B cell (primary cell): Measurements from ENCODE around the gene GPHN. TPM values are rescaled to one million over a fixed set of nuclear protein-coding genes. Genes with fewer than 3 reads are reported as not detected.

Experiments used
- ATAC-seq: fragments of 200-7000 bp; cut with Tn5 transposase; one replicate; pipeline ENCODE4 v1.10.0; 2021; ENCODE audit warnings: low read depth, mild to moderate bottlenecking, moderate number of reproducible peaks, moderate library complexity
- CTCF ChIA-PET: fragments of 350-600 bp; sonication (Branson Sonifier 250); formaldehyde crosslinking; loops from one replicate; lab custom pipeline; 2021; ENCODE audit warnings: antibody characterized with exemption, inconsistent platforms; lab: Charles Lee
- POLR2A ChIA-PET: fragments of 350-600 bp; sonication (Branson Sonifier 250); formaldehyde crosslinking; loops from one replicate; lab custom pipeline; 2021; ENCODE audit warnings: antibody characterized with exemption; lab: Charles Lee
- DNase-seq: peaks from one replicate; pipeline ENCODE4 v3.0.0; 2013
- H2AFZ ChIP-seq: 2 replicates; pipeline ENCODE4 v1.6.1; 2012; ENCODE audit warnings: mild to moderate bottlenecking, low read depth, low read length; ENCODE audit not compliant: insufficient read depth, poor library complexity, severe bottlenecking
- H3K27ac ChIP-seq, 2 donors: 1 replicate in 1 of 2; 2 replicates in 1 of 2; pipeline ENCODE4 v1.5.1; 2012 to 2013; ENCODE audit warnings: low read length in 2 of 2, mild to moderate bottlenecking in 2 of 2, moderate library complexity in 1 of 2
- H3K27me3 ChIP-seq, 4 experiments: fragments of 200-600 bp in 1 of 4; sonication (generic) in 1 of 4; replicated peaks in 1 of 4; 1 replicate in 2 of 4; 2 replicates in 2 of 4; pipeline versions ENCODE4 v1.6.1 to v1.7.0; 2013 to 2016; ENCODE audit warnings: low read length in 3 of 4, mild to moderate bottlenecking in 2 of 4, mixed read lengths in 1 of 4, moderate library complexity in 1 of 4; ENCODE audit not compliant: insufficient read depth in 4 of 4, control insufficient read depth in 3 of 4; ENCODE audit errors: control extremely low read depth in 1 of 4
- H3K36me3 ChIP-seq, 2 experiments: replicated peaks in 1 of 2; 1 replicate in 1 of 2; 2 replicates in 1 of 2; pipeline versions ENCODE4 v1.6.1 to v1.7.1; 2013; ENCODE audit warnings: low read length in 1 of 2; ENCODE audit not compliant: insufficient read depth in 2 of 2, control insufficient read depth in 1 of 2; ENCODE audit errors: control extremely low read depth in 1 of 2, extremely low read depth in 1 of 2
- H3K4me1 ChIP-seq, 2 donors: fragments of 200-600 bp in 1 of 2; sonication (generic) in 1 of 2; 1 replicate in 1 of 2; 2 replicates in 1 of 2; pipeline versions ENCODE4 v1.5.1 to v1.6.1; 2013 to 2017; ENCODE audit warnings: low read length in 2 of 2; ENCODE audit not compliant: control insufficient read depth in 2 of 2, insufficient read depth in 2 of 2
- H3K4me2 ChIP-seq: replicated peaks from 2 replicates; pipeline ENCODE3; 2012; ENCODE audit warnings: mild to moderate bottlenecking, low read depth, low read length; ENCODE audit not compliant: poor library complexity, severe bottlenecking
- H3K4me3 ChIP-seq, 5 experiments: fragments of 200-600 bp in 1 of 5; sonication (generic) in 1 of 5; 1 replicate in 3 of 5; 2 replicates in 2 of 5; pipeline versions ENCODE4 v1.5.1 to v1.7.0; 2011 to 2016; ENCODE audit warnings: low read length in 4 of 5, mild to moderate bottlenecking in 4 of 5, low read depth in 2 of 5, control low read depth in 1 of 5, moderate library complexity in 1 of 5; ENCODE audit not compliant: insufficient read depth in 1 of 5; ENCODE audit errors: control extremely low read depth in 1 of 5, extremely low read depth in 1 of 5
- H3K79me2 ChIP-seq: fragments of 200-600 bp; sonication (generic); one replicate; pipeline ENCODE4 v1.6.0; 2016; ENCODE audit warnings: low read length; ENCODE audit not compliant: control insufficient read depth, insufficient read depth
- H3K9ac ChIP-seq: fragments of 200-600 bp; sonication (generic); 2 replicates; pipeline ENCODE4 v1.6.1; 2017; ENCODE audit warnings: mild to moderate bottlenecking, low read length, moderate library complexity
- H3K9me3 ChIP-seq, 3 donors: one replicate each; pipeline versions ENCODE4 v1.6.1 to v1.7.1; 2013; ENCODE audit warnings: low read length in 2 of 3; ENCODE audit not compliant: control insufficient read depth in 2 of 3, insufficient read depth in 1 of 3; ENCODE audit errors: control extremely low read depth in 1 of 3
- H4K20me1 ChIP-seq: 2 replicates; pipeline ENCODE4 v1.6.0; 2012; ENCODE audit warnings: mild to moderate bottlenecking, low read length; ENCODE audit not compliant: insufficient read depth, control insufficient read depth, poor library complexity, severe bottlenecking
- H3K27ac Mint-ChIP-seq: one replicate; pipeline ENCODE4 v1.8.0; 2021; ENCODE audit warnings: mixed read lengths
- H3K27me3 Mint-ChIP-seq: one replicate; pipeline ENCODE4 v1.8.0; 2021; ENCODE audit warnings: mixed read lengths
- H3K4me1 Mint-ChIP-seq: one replicate; pipeline ENCODE4 v1.8.0; 2021; ENCODE audit warnings: mixed read lengths
- H3K4me3 Mint-ChIP-seq: one replicate; pipeline ENCODE4 v1.8.0; 2021; ENCODE audit warnings: mixed read lengths
- H3K9me3 Mint-ChIP-seq: one replicate; pipeline ENCODE4 v1.8.0; 2022; ENCODE audit warnings: mixed read lengths; ENCODE audit not compliant: insufficient read depth
- EZH2 ChIP-seq: IDR thresholded peaks from 2 replicates; pipeline ENCODE4 v1.6.1; 2012; ENCODE audit warnings: borderline replicate concordance, low read depth, mild to moderate bottlenecking, moderate library complexity, low read length; ENCODE audit not compliant: insufficient read depth, poor library complexity, severe bottlenecking
- WGBS: methylation state at CpG from one replicate; pipeline ENCODE4 v1.1.5; 2013; ENCODE audit warnings: missing lambda C conversion rate; ENCODE audit not compliant: insufficient coverage; 5-methylcytosine and 5-hydroxymethylcytosine counted together
- intact Hi-C: fragments of 100-400 bp; cut with micrococcal nuclease; formaldehyde crosslinking; loops from one replicate; pipeline ENCODE4 v1.10.0; 2022
- polyA plus RNA-seq: library from polyadenylated mRNA; depleted of rRNA; stranded (reverse); fragments of >200 nt; gene quantifications from 2 replicates; pipeline ENCODE4 v1.2.3, GENCODE V29; 2012
- total RNA-seq, 2 donors: library from RNA; stranded (reverse); fragments of 120-200 nt in 1 of 2; gene quantifications; 1 replicate in 1 of 2; 2 replicates in 1 of 2; pipeline versions ENCODE4 v1.2.3 to v1.2.4, GENCODE V29; 2013 to 2022
- TF ChIP-seq, protein P1 (sequence below): fragments of 200-600 bp; IDR thresholded peaks from one replicate; pipeline ENCODE4 v1.8.0; 2022; ENCODE audit warnings: antibody characterized with exemption, mild to moderate bottlenecking

Gene GPHN
- total and polyA plus RNA-seq, 2 donors (not counting 1 experiment from before 2014, with no cell fraction given): 3.4 to 18.0 TPM

DNA sequence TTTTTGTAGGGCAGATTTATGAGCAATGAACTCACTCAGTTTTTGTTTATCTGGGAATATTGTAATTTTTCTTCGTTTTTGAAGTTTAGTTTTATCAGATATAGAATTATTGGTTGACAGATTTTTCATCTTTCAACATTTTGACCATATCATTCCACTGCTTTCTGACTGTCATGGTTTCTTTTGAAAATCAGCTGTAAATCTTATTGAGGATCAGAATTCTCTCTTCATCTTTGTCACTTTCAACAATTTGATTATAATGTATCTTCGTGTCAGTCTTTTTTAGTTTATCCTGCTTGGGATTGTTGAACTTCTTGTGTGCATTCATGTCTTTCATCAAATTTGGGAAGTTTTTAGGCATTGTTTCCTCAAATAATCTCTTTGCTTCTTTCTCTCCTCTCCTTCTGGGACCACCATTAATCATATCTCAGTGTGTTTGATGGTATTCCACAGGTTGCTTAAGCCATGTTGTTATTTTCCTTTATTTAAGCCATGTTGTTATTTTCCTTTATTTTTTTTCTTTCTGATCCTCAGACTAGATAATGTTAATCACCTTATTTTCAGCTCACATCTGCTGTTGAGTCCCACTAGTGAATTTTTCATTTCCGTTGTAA, 451.6 kb downstream of the GPHN start:
- H3K4me1 Mint-ChIP-seq: no peaks in the 10 kb centered on the region
- Histone ChIP-seq H3K4me3 (no peak overlapping the region), H3K79me2 (no peaks in the 10 kb centered on the region), H3K27ac (no peak overlapping the region), H2AFZ (no peak overlapping the region), H3K4me1 (no peaks in the 10 kb centered on the region), H3K9me3 (peaks cover 7 to 16% (median 10%) of the 10 kb centered on the region in 3 donors), H3K4me2 (no peak overlapping the region), H3K9ac (no peak overlapping the region), H4K20me1 (no peaks in the 10 kb centered on the region), H3K36me3 (no peaks in the 10 kb centered on the region), H3K27me3 (no peaks in the 10 kb centered on the region)
- ChIA-PET CTCF (interaction anchor here (0.6 kb wide), 1 partner anchor 207 kb away, joined by 3 read pairs; no protein-coding TSS in a partner anchor), POLR2A (no interaction called here)
- TF ChIP-seq EZH2: no peak
- TF ChIP-seq, protein P1, sequence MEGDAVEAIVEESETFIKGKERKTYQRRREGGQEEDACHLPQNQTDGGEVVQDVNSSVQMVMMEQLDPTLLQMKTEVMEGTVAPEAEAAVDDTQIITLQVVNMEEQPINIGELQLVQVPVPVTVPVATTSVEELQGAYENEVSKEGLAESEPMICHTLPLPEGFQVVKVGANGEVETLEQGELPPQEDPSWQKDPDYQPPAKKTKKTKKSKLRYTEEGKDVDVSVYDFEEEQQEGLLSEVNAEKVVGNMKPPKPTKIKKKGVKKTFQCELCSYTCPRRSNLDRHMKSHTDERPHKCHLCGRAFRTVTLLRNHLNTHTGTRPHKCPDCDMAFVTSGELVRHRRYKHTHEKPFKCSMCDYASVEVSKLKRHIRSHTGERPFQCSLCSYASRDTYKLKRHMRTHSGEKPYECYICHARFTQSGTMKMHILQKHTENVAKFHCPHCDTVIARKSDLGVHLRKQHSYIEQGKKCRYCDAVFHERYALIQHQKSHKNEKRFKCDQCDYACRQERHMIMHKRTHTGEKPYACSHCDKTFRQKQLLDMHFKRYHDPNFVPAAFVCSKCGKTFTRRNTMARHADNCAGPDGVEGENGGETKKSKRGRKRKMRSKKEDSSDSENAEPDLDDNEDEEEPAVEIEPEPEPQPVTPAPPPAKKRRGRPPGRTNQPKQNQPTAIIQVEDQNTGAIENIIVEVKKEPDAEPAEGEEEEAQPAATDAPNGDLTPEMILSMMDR: no peak
- peaks cover 13% of the 10 kb centered on the region for H3K9me3 Mint-ChIP-seq
- WGBS: no CpG with 5 or more reads among the region's 3 CpGs
- ATAC-seq: no peak
- no peak for DNase-seq
- H3K27me3 Mint-ChIP-seq: no peaks in the 10 kb centered on the region
- H3K27ac Mint-ChIP-seq: no peak overlapping the region
- intact Hi-C loops: no loop called here
- H3K4me3 Mint-ChIP-seq: no peak overlapping the region

DNA sequence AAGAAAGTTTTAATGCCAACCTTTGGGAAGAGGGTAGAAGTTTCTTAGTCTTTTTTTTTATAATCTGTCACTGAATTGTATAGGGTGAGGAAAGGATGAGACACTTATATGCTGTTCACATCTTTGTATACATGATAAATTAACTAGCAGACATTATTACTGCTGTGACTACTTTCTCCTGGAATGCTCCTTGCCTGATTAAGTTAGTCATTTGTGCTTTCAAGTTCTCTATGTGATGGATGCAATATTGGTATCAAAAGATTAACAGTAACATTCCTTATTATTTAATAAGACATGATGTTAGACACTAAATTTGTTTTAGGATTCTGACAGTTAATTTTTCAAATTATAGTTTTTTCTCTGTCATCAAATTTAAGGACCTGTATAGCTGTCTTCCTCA, 457.9 kb downstream of the GPHN start:
- no peaks in the 10 kb centered on the region for H3K27me3 ChIP-seq
- ChIA-PET CTCF (interaction anchor here (0.6 kb wide), 1 partner anchor 12 kb away, joined by 5 read pairs; no protein-coding TSS in a partner anchor), POLR2A (no interaction called here)
- Mint-ChIP-seq H3K4me1 (no peaks in the 10 kb centered on the region), H3K27me3 (no peaks in the 10 kb centered on the region), H3K4me3 (no peak overlapping the region), H3K27ac (no peak overlapping the region), H3K9me3 (no peaks in the 10 kb centered on the region)
- intact Hi-C loops: no loop called here
- H2AFZ ChIP-seq: no peak overlapping the region
- H3K4me1 ChIP-seq: no peaks in the 10 kb centered on the region
- ATAC-seq (no peak), DNase-seq (no peak)
- no peak overlapping the region for H3K4me2 ChIP-seq
- TF ChIP-seq, protein P1: no peak
- no peak for TF ChIP-seq EZH2
- no peaks in the 10 kb centered on the region for H3K9me3 ChIP-seq
- no peak overlapping the region for H3K27ac ChIP-seq
- no peaks in the 10 kb centered on the region for H4K20me1 ChIP-seq
- H3K36me3 ChIP-seq: no peaks in the 10 kb centered on the region
- no peak overlapping the region for H3K4me3 ChIP-seq
- H3K9ac ChIP-seq: no peak overlapping the region
- H3K79me2 ChIP-seq: no peaks in the 10 kb centered on the region
